LNCaP clone FGC (cell line): ENCODE measurements around the gene OSM.
A peak's percentile ranks its signal among the peaks of the same experiment; 100 is the strongest.

ENCODE experiments used
- DNase-seq: peaks from one replicate; pipeline ENCODE4 v3.0.0-alpha.2; 2011; ENCODE audit warnings: low read depth
- H3K4me3 ChIP-seq: 2 replicates; pipeline ENCODE4 v1.5.1; 2011; ENCODE audit warnings: mild to moderate bottlenecking, low read depth, low read length, control low read depth
- CTCF ChIP-seq: IDR thresholded peaks from 2 replicates; pipeline ENCODE4 v1.5.1; 2012; ENCODE audit warnings: mild to moderate bottlenecking; ENCODE audit not compliant: control insufficient read depth, insufficient read depth; ENCODE audit errors: extremely low read depth

OSM gene

GRCh38 chr22:30262917-30263741 is 3.5 kb downstream of the OSM start:
- H3K4me3 ChIP-seq = no peak overlapping the region
- TF ChIP-seq CTCF = peak; percentile 81
- no peak for DNase-seq

- no peak for DNase-seq
- no peak overlapping the region for H3K4me3 ChIP-seq
- no peak for TF ChIP-seq CTCF
Measured at GRCh38 chr22:30262112-30262511, 4.5 kb downstream of the OSM start.

- no peak overlapping the region for H3K4me3 ChIP-seq
- DNase-seq = no peak
- no peak for TF ChIP-seq CTCF
Measured at GRCh38 chr22:30261134-30261533, 5.5 kb downstream of the OSM start.

- no peak for DNase-seq
- TF ChIP-seq CTCF = no peak
- H3K4me3 ChIP-seq = no peak overlapping the region
Measured at GRCh38 chr22:30260682-30261081, 6.0 kb downstream of the OSM start.

- DNase-seq = no peak
- no peak for TF ChIP-seq CTCF
Measured at GRCh38 chr22:30260276-30260675, 6.4 kb downstream of the OSM start.

GRCh38 chr22:30254314-30254713 is 12.3 kb downstream of the OSM start:
- no peak for TF ChIP-seq CTCF
- no peak overlapping the region for H3K4me3 ChIP-seq
- DNase-seq = no peak

More at GRCh38 chr22:30260276-30260675, 6.4 kb downstream of the OSM start:
- no peak overlapping the region for H3K4me3 ChIP-seq
